PC-9 (cell line): ENCODE results near the gene ZIC5. TPM values are rescaled to one million over a fixed set of nuclear protein-coding genes. Genes with fewer than 3 reads are reported as not detected.
A peak's percentile ranks its signal among the peaks of the same experiment; 100 is the strongest.

Source experiments
- BruUV-seq: library from RNA; stranded (reverse); fragments of 400-500 nt; replicated peaks from 2 replicates; lab custom pipeline; 2021; lab: Mats Ljungman, UMichigan
- CTCF ChIA-PET: fragments of 300-600 bp; sonication (Branson Sonifier 250); formaldehyde crosslinking; loops from one replicate; lab custom pipeline; 2022; ENCODE audit warnings: antibody characterized with exemption; lab: Charles Lee
- POLR2A ChIA-PET: fragments of 300-600 bp; sonication (Branson Sonifier 250); formaldehyde crosslinking; loops from one replicate; lab custom pipeline; 2022; ENCODE audit warnings: antibody characterized with exemption; ENCODE audit not compliant: unreplicated experiment; lab: Charles Lee
- DNase-seq, 2 experiments: peaks; one replicate each; pipeline versions ENCODE4 v3.0.0 to v3.0.0-alpha.2; 2015 to 2022; ENCODE audit warnings: mixed read lengths in 1 of 2
- H2AFZ ChIP-seq: fragments of 200-600 bp; sonication (generic); 2 replicates; pipeline ENCODE4 v1.8.1; 2017; ENCODE audit warnings: antibody characterized with exemption
- H3F3A ChIP-seq: fragments of 200-600 bp; sonication (generic); 2 replicates; pipeline ENCODE4 v1.8.1; 2017; ENCODE audit warnings: antibody characterized with exemption, mild to moderate bottlenecking, low read depth; ENCODE audit not compliant: insufficient read depth
- H3K27ac ChIP-seq: fragments of 200-600 bp; sonication (generic); 2 replicates; pipeline ENCODE4 v1.6.1; 2016; ENCODE audit warnings: mixed run types
- H3K27me3 ChIP-seq: fragments of 200-600 bp; sonication (generic); 2 replicates; pipeline ENCODE4 v1.6.1; 2016; ENCODE audit warnings: low read depth, mixed run types; ENCODE audit not compliant: insufficient read depth
- H3K36me3 ChIP-seq: fragments of 200-600 bp; sonication (generic); 2 replicates; pipeline ENCODE4 v1.6.1; 2016; ENCODE audit warnings: low read depth, mixed run types
- H3K4me1 ChIP-seq: fragments of 200-600 bp; sonication (generic); replicated peaks from 2 replicates; pipeline ENCODE4 v1.6.1; 2016; ENCODE audit warnings: mixed run types; ENCODE audit not compliant: insufficient read depth
- H3K4me2 ChIP-seq: fragments of 200-600 bp; sonication (generic); 2 replicates; pipeline ENCODE4 v1.6.1; 2017; ENCODE audit warnings: mixed run types
- H3K4me3 ChIP-seq: fragments of 200-600 bp; sonication (generic); 2 replicates; pipeline ENCODE4 v1.6.1; 2016; ENCODE audit warnings: mixed run types
- H3K79me2 ChIP-seq: fragments of 200-600 bp; sonication (generic); 2 replicates; pipeline ENCODE4 v1.6.1; 2017; ENCODE audit warnings: low read depth, mixed run types
- H3K9me2 ChIP-seq: fragments of 200-600 bp; sonication (generic); 2 replicates; pipeline ENCODE4 v1.8.1; 2017; ENCODE audit warnings: mild to moderate bottlenecking; ENCODE audit not compliant: insufficient read depth
- H3K9me3 ChIP-seq: fragments of 200-600 bp; sonication (generic); 2 replicates; pipeline ENCODE4 v1.8.1; 2016; ENCODE audit warnings: low read depth; ENCODE audit not compliant: insufficient read depth
- H4K20me1 ChIP-seq: fragments of 200-600 bp; sonication (generic); 2 replicates; pipeline ENCODE4 v1.8.1; 2017; ENCODE audit not compliant: insufficient read depth
- CTCF ChIP-seq: fragments of 200-600 bp; sonication (generic); conservative IDR thresholded peaks from 2 replicates; pipeline ENCODE4 v1.6.1; 2017; ENCODE audit warnings: mixed run types, antibody characterized with exemption, mild to moderate bottlenecking, moderate library complexity
- EZH2 ChIP-seq: fragments of 200-600 bp; sonication (generic); IDR thresholded peaks from 2 replicates; pipeline ENCODE4 v1.8.0; 2017; ENCODE audit warnings: antibody characterized with exemption, low read depth
- intact Hi-C: fragments of 100-400 bp; cut with micrococcal nuclease; formaldehyde crosslinking; loops from one replicate; pipeline ENCODE4 v1.10.0; 2022; ENCODE audit not compliant: unreplicated experiment
- total RNA-seq: library from RNA; stranded (reverse); gene quantifications from 2 replicates; pipeline ENCODE4 v1.2.3, GENCODE V29; 2021

The ZIC5 gene
- total RNA-seq, 1 experiment from 2014 or later: 0.61 TPM

- peaks cover 11% of the 10 kb centered on the region for H3F3A ChIP-seq
- H3K4me3 ChIP-seq: peak within 1 kb of the TSS; percentile 98
- H3K27me3 ChIP-seq: no peaks in the 10 kb centered on the region
- DNase-seq: peak; percentile 55 to 65
- POLR2A ChIA-PET: interaction anchor here (0.6 to 1.8 kb wide), 5 partner anchors 10 to 484 kb away, joined by 3 to 14 read pairs (median 4); no protein-coding TSS in a partner anchor
- no TSS peak for BruUV-seq
- no peaks in the 10 kb centered on the region for H3K9me2 ChIP-seq
- peak within 1 kb of the TSS; percentile 98 for H3K4me2 ChIP-seq
- H4K20me1 ChIP-seq: peaks cover 7% of the 10 kb centered on the region; the same call in 1 of the 2 replicates
- H3K4me1 ChIP-seq: peaks cover 15% of the 10 kb centered on the region
- peak within 1 kb of the TSS; percentile 92 for H2AFZ ChIP-seq
- H3K79me2 ChIP-seq: peaks cover 28% of the 10 kb centered on the region
- CTCF ChIA-PET: interaction anchor here (0.8 kb wide), 1 partner anchor 254 kb away, joined by 4 read pairs; no protein-coding TSS in a partner anchor
- intact Hi-C loops: loop anchor here (2.0 to 10.0 kb wide), 3 partner anchors 484 to 539 kb away; no protein-coding TSS in a partner anchor
- H3K9me3 ChIP-seq: no peaks in the 10 kb centered on the region
- 0 out of 2 replicates have a peak, but pooled peaks cover 6% of the 10 kb centered on the region for H3K36me3 ChIP-seq
- TF ChIP-seq CTCF: no peak
- peak within 1 kb of the TSS; percentile 64 for H3K27ac ChIP-seq
Measured at GRCh38 chr13:99981735-99982035, 10.1 kb upstream of the ZIC5 start, which contains the start of gene ZIC2. Gene ZIC2, plus strand, starts transcription at chr13:99981784. Its CDS starts 281 bp downstream, at chr13:99982065.

- intact Hi-C loops: loop anchor here (1.0 to 10.0 kb wide), 4 partner anchors 108 to 538 kb away; partner anchors contain the start of gene PCCA
- peak overlapping the region; percentile 93 for H3K4me2 ChIP-seq
- ChIA-PET CTCF (interaction anchor here (0.8 kb wide), 1 partner anchor 255 kb away, joined by 4 read pairs; no protein-coding TSS in a partner anchor), POLR2A (interaction anchor here (0.6 to 1.8 kb wide), 6 partner anchors 11 to 483 kb away, joined by 3 to 14 read pairs (median 4); no protein-coding TSS in a partner anchor)
- no peaks in the 10 kb centered on the region for H3K9me2 ChIP-seq
- BruUV-seq: no TSS peak
- peaks cover 15% of the 10 kb centered on the region for H3K4me1 ChIP-seq
- 0 out of 2 replicates have a peak, but pooled peaks cover under 1% of the 10 kb centered on the region for H3K36me3 ChIP-seq
- peak overlapping the region; percentile 92 for H2AFZ ChIP-seq
- H3F3A ChIP-seq: peaks cover 6% of the 10 kb centered on the region
- H3K4me3 ChIP-seq: peak overlapping the region; percentile 98
- H3K27ac ChIP-seq: peak overlapping the region; percentile 64
- TF ChIP-seq EZH2 (no peak), CTCF (no peak)
- peak; percentile 72 to 73 for DNase-seq
- no peaks in the 10 kb centered on the region for H3K27me3 ChIP-seq
- H4K20me1 ChIP-seq: peaks cover 7% of the 10 kb centered on the region; the same call in 1 of the 2 replicates
- H3K79me2 ChIP-seq: peaks cover 28% of the 10 kb centered on the region
- H3K9me3 ChIP-seq: no peaks in the 10 kb centered on the region
Measured at GRCh38 chr13:99980824-99981734, 9.5 kb upstream of the ZIC5 start.

GRCh38 chr13:99980201-99980823, 8.7 kb upstream of the ZIC5 start:
- TF ChIP-seq EZH2 (no peak), CTCF (no peak; the same call in 1 of the 2 replicates)
- DNase-seq: peak; percentile 71 to 85
- Histone ChIP-seq H2AFZ (peak overlapping the region; percentile 92), H3K4me1 (peaks cover 15% of the 10 kb centered on the region), H3K36me3 (no peaks in the 10 kb centered on the region), H4K20me1 (peaks cover 7% of the 10 kb centered on the region; the same call in 1 of the 2 replicates), H3K79me2 (peaks cover 28% of the 10 kb centered on the region), H3F3A (peaks cover 4% of the 10 kb centered on the region; the same call in 1 of the 2 replicates), H3K9me2 (no peaks in the 10 kb centered on the region), H3K27me3 (no peaks in the 10 kb centered on the region), H3K27ac (peak overlapping the region; percentile 64), H3K4me3 (peak overlapping the region; percentile 98), H3K4me2 (peak overlapping the region; percentile 93), H3K9me3 (no peaks in the 10 kb centered on the region)
- intact Hi-C loops: loop anchor here (1.0 to 10.0 kb wide), 4 partner anchors 109 to 538 kb away; partner anchors contain the start of gene PCCA
- CTCF ChIA-PET: interaction anchor here (0.5 kb wide), 1 partner anchor 413 kb away, joined by 3 read pairs; no protein-coding TSS in a partner anchor
- no TSS peak for BruUV-seq
- POLR2A ChIA-PET: interaction anchor here (0.7 to 1.8 kb wide), 2 partner anchors 10 to 323 kb away, joined by 3 to 14 read pairs; no protein-coding TSS in a partner anchor
